Adrenal gland (tissue), 12 donors: ENCODE results near the gene POLE2. TPM values are rescaled to one million over a fixed set of nuclear protein-coding genes. Genes with fewer than 3 reads are reported as not detected.

Experiments used
- DNase-seq, 7 donors: peaks; one replicate each; pipeline ENCODE4 v3.0.0-alpha.2; 2019 to 2020
- H3K27ac ChIP-seq, 5 donors: fragments of 200-600 bp; sonication (generic) in 4 of 5; 1 replicate in 3 of 5; 2 replicates in 2 of 5; pipeline versions ENCODE4 v1.5.1 to v1.8.0; 2016 to 2020; ENCODE audit warnings: mild to moderate bottlenecking in 1 of 5
- H3K27me3 ChIP-seq: fragments of 200-600 bp; 2 replicates; pipeline ENCODE4 v1.8.0; 2021
- H3K36me3 ChIP-seq, 2 donors: fragments of 200-600 bp; replicated peaks in 1 of 2; 1 replicate in 1 of 2; 2 replicates in 1 of 2; pipeline versions ENCODE4 v1.5.1 to v1.8.0; 2018 to 2022
- H3K4me1 ChIP-seq, 2 donors: fragments of 200-600 bp; replicated peaks in 1 of 2; 1 replicate in 1 of 2; 2 replicates in 1 of 2; pipeline versions ENCODE4 v1.5.1 to v1.8.0; 2018 to 2021
- H3K4me3 ChIP-seq, 4 donors: fragments of 200-600 bp; sonication (generic) in 3 of 4; one replicate each; pipeline ENCODE4 v1.5.1; 2016 to 2018
- H3K9me3 ChIP-seq, 3 donors: fragments of 200-600 bp; sonication (generic) in 1 of 3; replicated peaks in 1 of 3; 1 replicate in 2 of 3; 2 replicates in 1 of 3; pipeline versions ENCODE4 v1.5.1 to v1.8.0; 2016 to 2021
- CTCF ChIP-seq, 6 experiments: fragments of 450-650 bp in 4 of 6; fragments of 200-600 bp in 2 of 6; sonication (generic) in 1 of 6; IDR thresholded peaks; 1 replicate in 5 of 6; 2 replicates in 1 of 6; pipeline versions ENCODE4 v1.5.1 to v1.8.0; 2016 to 2021; ENCODE audit warnings: antibody characterized with exemption in 6 of 6, mild to moderate bottlenecking in 2 of 6, moderate library complexity in 1 of 6
- POLR2A ChIP-seq, 2 donors: fragments of 450-650 bp; IDR thresholded peaks; one replicate each; pipeline ENCODE4 v1.6.1; 2017; ENCODE audit warnings: antibody characterized with exemption in 2 of 2, mild to moderate bottlenecking in 2 of 2, moderate library complexity in 1 of 2
- WGBS, 4 donors: extraction: QIAGEN DNeasy Blood & Tissue Kit in 2 of 4; methylation state at CpG; one replicate each; pipeline versions ENCODE4 v1.1.5 to v1.1.7; 2013 to 2017; 5-methylcytosine and 5-hydroxymethylcytosine counted together
- intact Hi-C, 2 donors: fragments of 100-400 bp; cut with DNase I; formaldehyde crosslinking; loops; one replicate each; pipeline versions ENCODE4 v1.14.1 to v1.15.0; 2022 to 2023
- polyA plus RNA-seq, 3 donors: library from polyadenylated mRNA; stranded (reverse); fragments of 200-250 nt in 2 of 3; fragments of 350-450 nt in 1 of 3; fragmentation: Illumina TruSeq in 1 of 3; extraction: RNeasy Lipid Tissue Mini Kit (QIAGEN cat#74804) in 1 of 3; gene quantifications; one replicate each; pipeline ENCODE4 v1.2.3, GENCODE V29; 2013 to 2014
- total RNA-seq, 9 donors: library from RNA; depleted of rRNA in 4 of 9; stranded (reverse); fragments of >200 nt in 4 of 9; fragments of 120-200 nt in 1 of 9; fragmentation: NEBNext Ultra II Directional in 1 of 9; extraction: Animal tissue kit (Norgen Biotek cat#: 25700) in 1 of 9; gene quantifications; one replicate each; pipeline versions ENCODE4 v1.1.0 to v1.2.4, GENCODE V29; 2013 to 2023
- donor health status: healthy with polysubstance abuse.
- donor health status: Bipolar disorder and iron deficiency.
- donor health status: DM: yes; HTN: yes; CAD: no.
- donor health status: DM: no; HTN: no; CAD: no.
- donor health status: DM: no; HTN: no; CAD: no.
- donor health status: DM: yes; HTN: yes; CAD: no.

Gene POLE2
- total and polyA plus RNA-seq, 12 donors, result 0.95 to 10.4 (median 1.7) TPM

GRCh38 chr14:49640540-49641417, 47.2 kb downstream of the POLE2 start:
- WGBS, 4 donors, result 73 to 85% (median 81%) methylated on average over 7 of the region's 7 CpGs

GRCh38 chr14:49637534-49638078, 50.4 kb downstream of the POLE2 start:
- no peak overlapping the region for H3K27ac ChIP-seq
- no peak overlapping the region for H3K4me3 ChIP-seq
- TF ChIP-seq CTCF (IDR thresholded peaks at IDR 0.05), result no peak
- TF ChIP-seq POLR2A (IDR thresholded peaks at IDR 0.05), result no peak
- DNase-seq, result no peak
- 92 to 94% (median 93%) methylated on average over 3 of the region's 3 CpGs for WGBS, 4 donors
- H3K36me3 ChIP-seq, result peaks cover 0 to 5% of the 10 kb centered on the region in 2 donors
- no peaks in the 10 kb centered on the region for H3K9me3 ChIP-seq
- intact Hi-C loops, result loop anchor here (5.0 to 10.0 kb wide), 2 partner anchors 127 to 130 kb away; partner anchors contain the start of gene KLHDC2 (in 2 of the 2)
- no peaks in the 10 kb centered on the region for H3K27me3 ChIP-seq
- peaks cover 29 to 37% of the 10 kb centered on the region in 2 donors for H3K4me1 ChIP-seq

More at GRCh38 chr14:49640540-49641417, 47.2 kb downstream of the POLE2 start:
- H3K4me3 ChIP-seq, result no peak overlapping the region
- H3K36me3 ChIP-seq, result peaks cover 0 to 5% of the 10 kb centered on the region in 2 donors
- peak in 3 of 7 donors; percentile 47 to 64 (median 54) for DNase-seq
- intact Hi-C loops, result no loop called here
- no peaks in the 10 kb centered on the region for H3K9me3 ChIP-seq
- H3K4me1 ChIP-seq, result peaks cover 18 to 35% of the 10 kb centered on the region in 2 donors
- TF ChIP-seq POLR2A (IDR thresholded peaks at IDR 0.05), result peak in 1 of 2 donors; percentile 67
- TF ChIP-seq CTCF (IDR thresholded peaks at IDR 0.05), result no peak
- H3K27ac ChIP-seq, result peak overlapping the region; percentile 16 to 68 (median 55)
- H3K27me3 ChIP-seq, result no peaks in the 10 kb centered on the region

GRCh38 chr14:49636866-49637265, 51.1 kb downstream of the POLE2 start:
- Histone ChIP-seq H3K9me3 (no peaks in the 10 kb centered on the region), H3K27ac (no peak overlapping the region), H3K36me3 (peaks cover 0 to 5% of the 10 kb centered on the region in 2 donors), H3K4me1 (peaks cover 32 to 37% of the 10 kb centered on the region in 2 donors), H3K27me3 (no peaks in the 10 kb centered on the region), H3K4me3 (no peak overlapping the region)
- TF ChIP-seq POLR2A (IDR thresholded peaks at IDR 0.05) (no peak), CTCF (IDR thresholded peaks at IDR 0.05) (no peak)
- 89 to 100% (median 94%) methylated on average over 1 of the region's 1 CpG for WGBS, 4 donors
- intact Hi-C loops, result loop anchor here (5.0 to 10.0 kb wide), 2 partner anchors 128 to 130 kb away; partner anchors contain the start of gene KLHDC2 (in 2 of the 2)
- DNase-seq, result no peak
